NCI-H82 treated with DMSO at 0.1 percent for 48 hours (cell line): ENCODE measurements around the gene FBXW8.
"Not testable (repeated sequence)": the region's sequence is repeated elsewhere in the genome, so short reads cannot be mapped to it uniquely, and the experiment has no call there.

Source experiments
- DNase-seq: peaks from one replicate; lab custom pipeline; 2025; ENCODE audit not compliant: unreplicated experiment; lab: John Stamatoyannopoulos, UW

Gene FBXW8

DNA sequence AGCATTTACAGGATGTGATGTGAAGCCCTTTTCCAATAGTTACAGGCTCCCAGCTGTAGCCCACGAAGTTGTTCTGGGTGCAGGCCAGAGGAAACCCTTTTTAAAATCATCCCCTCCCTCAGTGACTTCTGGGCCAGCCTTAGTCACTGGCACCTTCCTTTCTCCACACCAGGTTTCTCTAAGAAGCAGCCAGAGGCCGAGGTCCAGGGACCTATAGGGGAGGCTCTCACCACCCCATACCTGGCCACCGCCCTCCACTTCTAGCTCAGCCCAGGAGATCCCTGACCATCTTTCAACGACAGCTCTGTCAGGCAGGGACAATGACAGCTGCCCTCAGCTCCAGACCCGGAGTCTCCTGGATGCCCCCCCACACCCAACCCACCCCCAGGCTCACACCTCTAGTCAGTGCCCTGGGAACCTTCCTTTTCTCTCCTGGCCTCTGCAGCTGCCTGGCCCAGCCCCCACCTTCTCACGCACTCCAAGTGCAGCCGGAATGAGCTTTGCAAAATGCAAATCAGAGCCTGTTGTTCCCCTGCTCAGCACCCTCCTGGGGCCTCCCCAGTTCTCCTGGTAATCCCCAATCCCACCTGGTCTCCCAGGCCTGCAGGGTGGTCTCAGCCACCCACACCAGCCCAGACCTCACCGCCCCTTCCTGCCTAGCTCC lies 141.8 kb downstream of the FBXW8 start:
- DNase-seq, result peak; percentile 10

DNA sequence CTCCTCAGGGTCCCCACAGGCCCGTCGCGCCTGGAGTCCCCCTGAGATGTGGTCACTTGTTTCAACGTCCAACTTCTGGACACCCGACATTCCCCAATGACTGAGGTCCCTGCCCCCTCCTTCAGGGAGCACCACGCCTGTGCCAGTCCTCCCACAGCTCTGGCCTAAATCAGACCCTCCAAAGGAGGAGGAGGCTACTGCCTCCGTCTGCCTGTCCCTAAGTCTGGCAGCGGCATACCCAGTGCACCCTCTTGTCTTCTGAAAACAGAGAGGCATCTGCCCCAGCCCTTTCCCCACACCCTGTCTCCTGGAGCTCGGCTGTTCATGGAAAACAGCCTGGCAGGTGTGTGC lies 142.3 kb downstream of the FBXW8 start:
- no peak for DNase-seq

- no peak for DNase-seq
Observed at GRCh38 chr12:117053597-117054201, 142.9 kb downstream of the FBXW8 start.

DNA sequence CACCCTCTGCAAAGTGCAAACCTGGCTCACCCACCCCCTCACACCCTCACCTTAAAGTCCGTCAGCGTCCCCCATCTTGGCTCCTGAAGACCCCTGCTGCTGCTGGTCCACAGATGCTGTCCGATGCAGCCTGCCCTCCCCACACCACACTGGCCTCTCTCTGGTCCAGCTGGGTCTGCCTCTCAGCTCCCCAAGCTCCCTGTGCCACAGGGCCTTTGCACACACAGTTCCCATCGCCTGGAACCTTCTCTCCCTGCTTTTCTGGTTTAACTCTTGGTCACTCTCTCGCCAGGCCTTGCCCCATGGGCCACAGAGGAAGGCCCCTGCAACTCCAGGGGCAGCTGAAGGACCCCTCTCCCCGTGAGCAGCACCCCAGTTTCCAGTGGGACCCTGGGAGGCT lies 143.5 kb downstream of the FBXW8 start:
- DNase-seq, result no peak

- not testable (repeated sequence) for DNase-seq
Observed at GRCh38 chr12:117057626-117058025, 146.9 kb downstream of the FBXW8 start.

DNA sequence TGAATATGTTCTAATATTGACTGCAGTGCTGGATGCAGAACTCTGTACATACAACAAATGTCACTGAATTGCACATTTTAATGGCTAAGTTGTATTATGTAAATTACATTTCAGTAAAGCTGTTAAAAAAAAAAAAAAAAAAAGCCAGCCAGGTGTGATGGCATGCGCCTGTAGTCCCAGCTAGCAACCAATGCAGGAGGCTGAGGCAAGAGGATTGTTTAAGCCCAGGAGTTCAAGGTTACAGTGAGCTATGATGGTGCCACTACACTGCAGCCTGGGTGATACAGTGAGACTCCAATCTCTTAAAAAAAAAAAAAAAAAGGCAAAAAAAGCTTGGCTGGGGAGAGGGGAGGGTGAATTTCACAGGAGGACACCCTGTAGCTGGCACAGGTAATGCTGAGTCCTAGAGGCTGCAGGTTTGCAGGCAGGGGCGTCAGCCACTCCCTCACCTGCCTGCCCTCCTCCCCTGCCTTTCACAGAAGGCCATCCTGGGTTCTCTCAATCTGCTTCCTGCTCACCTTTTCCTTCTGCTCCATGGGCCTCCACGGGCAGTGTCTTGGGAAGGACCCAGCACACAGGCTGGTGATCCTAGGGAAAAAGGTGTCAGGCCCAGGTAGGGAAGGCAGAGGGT lies 147.8 kb downstream of the FBXW8 start:
- no peak for DNase-seq

- no peak for DNase-seq
Observed at GRCh38 chr12:117059156-117059555, 148.4 kb downstream of the FBXW8 start.

DNA sequence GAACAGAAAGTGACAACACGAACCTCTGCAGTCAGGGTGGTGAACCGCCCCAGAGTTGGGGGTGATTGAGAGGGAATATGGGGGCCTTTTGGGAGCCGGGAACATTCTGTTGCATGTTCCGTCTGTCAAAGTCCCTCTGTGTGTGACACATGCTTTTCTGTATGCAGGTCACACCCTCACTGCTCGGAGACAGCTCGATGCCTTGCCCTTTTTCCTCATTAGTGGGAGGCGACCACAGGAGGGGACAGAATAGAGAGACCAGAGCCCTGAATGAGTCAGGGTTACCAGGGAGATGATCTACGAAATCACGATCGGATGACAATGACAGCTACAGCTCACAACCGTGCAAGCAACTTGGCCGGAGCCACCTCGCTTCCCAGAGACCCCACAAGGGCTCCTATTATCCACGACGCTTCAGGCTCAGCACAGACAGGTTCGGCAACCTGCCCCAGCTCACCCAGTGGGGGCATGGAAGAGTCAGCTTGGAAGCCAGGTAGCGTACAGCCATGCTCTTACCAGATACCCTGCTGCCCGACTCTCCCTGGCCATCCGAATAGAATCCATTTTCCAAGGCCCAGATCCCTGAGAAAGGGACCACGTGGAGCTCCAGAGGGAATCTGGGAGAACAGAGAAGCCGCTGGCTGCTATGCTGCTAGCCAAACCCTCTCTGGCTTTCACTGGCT lies 149.6 kb downstream of the FBXW8 start:
- no peak for DNase-seq

GRCh38 chr12:117060929-117061305 lies 150.2 kb downstream of the FBXW8 start:
- DNase-seq, result no peak

DNA sequence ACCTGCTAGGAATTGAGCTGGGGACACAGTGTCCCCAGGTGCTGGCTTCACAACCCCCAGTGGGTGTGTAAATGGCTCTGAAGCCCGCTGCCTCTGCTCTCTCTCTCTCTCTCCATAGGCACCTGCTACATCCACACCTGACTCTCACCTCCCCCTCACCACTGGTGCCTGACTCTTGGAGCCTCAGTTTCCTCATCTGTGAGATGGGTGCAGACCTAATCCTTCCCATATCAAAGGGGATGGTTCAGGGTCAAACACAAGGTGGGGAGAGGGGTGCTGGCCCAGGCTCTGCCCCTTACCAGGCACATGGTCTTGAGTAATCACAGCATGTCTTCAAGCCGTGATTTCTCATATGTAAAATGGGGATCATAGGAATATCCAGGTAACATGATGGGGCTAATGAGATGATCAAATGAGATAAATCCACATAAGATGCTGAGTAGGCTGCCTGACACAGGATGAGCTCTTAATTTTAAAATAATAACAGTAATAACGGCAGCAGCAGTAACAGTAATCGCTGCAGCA lies 150.9 kb downstream of the FBXW8 start:
- no peak for DNase-seq

- no peak for DNase-seq
Observed at GRCh38 chr12:117063162-117063911, 152.6 kb downstream of the FBXW8 start.

DNA sequence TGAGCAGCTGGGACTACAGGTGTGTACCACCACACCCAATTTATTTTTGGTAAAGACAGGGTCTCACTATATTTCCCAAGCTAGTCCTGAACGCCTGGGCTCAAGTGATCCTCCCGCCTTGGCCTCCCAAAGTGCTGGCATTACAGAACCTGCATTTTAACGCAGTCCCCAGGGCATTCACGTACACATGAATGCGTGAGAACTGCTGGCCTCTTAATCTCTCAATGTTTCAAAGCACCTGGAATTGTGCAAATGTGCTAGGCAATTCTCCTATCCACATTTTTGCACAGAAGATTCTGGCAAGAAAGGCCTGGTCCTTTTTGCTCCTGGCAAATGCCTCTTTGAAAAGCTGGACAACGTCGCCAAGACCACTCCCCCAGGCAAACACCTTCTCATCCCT lies 153.3 kb downstream of the FBXW8 start:
- no peak for DNase-seq

DNA sequence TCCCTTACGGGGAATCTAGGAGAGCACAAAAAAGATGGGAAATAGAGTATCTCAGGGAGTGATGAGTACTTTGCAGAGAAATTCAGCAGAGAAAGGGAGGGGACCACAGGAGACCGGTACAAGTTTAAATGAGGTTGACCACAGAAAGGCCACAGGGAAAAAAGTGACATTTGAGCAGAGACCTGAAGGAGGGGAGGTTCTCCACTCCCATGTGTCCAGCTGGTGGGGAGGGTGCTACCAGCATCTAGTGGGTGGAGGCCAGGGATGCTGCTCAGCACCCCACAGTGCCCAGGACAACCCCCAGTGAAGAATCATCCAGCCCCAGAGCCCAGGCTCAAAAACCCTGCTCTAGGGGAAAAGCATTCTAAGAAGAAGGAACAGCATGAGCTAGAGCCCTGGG lies 153.8 kb downstream of the FBXW8 start:
- DNase-seq, result no peak

DNA sequence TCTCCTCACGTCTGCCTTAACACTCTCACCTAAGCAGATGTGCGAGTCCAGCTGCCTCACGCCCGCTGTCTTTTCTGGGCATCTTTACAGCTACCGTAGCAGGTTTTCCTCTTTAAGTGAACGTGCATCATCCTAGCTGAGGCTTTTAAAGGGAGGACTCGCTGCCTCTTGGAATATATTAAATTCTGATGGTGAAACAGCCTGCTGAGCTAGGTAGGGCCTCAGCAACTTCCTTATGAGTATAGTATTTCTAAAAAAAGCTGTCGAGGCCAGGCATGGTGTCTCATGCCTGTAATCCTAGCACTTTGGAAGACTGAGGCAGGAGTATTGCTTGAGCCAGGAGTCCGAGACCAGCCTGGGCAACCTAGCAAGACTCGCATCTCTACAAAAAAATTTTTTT lies 156.3 kb downstream of the FBXW8 start:
- no peak for DNase-seq

DNA sequence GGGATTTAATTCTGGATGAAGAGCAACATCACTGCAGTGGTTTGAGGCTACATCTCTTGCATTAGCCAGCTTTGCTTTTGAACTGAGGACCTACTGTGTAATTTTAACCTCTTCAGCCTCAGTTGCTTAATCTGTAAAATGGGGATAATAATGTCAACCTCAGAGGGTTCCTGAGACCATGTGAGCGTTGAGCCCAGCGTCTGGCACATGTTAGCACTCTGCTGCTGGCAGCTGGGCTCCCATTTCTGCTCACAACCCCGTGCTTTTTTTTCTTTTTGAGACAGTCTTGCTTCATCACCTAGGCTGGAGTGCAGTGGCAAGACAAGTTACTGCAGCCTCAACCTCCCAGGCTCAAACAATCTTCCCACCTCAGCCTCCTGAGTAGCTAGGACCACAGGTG lies 156.9 kb downstream of the FBXW8 start:
- no peak for DNase-seq

GRCh38 chr12:117068492-117068891 lies 157.7 kb downstream of the FBXW8 start:
- no peak for DNase-seq

DNA sequence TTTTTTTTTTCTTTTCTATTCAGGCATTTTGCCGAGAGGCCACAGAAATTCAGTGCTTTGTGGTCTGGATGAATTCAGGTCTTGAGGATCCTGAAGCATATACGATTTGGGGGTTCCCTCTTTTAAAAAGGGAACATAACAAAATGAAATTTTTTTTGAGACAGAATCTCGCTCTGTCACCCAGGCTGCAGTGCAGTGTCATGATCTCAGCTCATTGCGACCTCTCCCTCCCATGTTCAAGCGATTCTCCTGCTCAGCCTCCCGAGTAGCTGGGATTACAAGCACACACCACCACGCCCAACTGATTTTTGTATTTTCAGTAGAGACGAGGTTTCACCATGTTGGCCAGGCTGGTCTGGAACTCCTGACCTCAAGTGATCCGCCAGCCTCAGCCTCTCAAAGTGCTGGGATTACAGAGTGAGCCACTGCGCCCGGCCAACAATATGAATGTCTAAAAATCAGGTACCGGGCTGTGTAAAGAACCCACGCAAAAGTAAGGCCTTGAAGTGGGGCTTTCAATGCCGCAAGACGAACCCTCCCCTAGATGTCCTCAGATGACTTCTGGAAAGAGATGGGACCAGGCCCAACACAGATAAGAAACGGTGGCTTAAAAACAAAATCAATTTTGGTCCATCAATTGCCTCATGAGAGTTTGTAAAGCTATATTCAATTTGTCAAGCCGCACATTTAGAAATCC lies 158.5 kb downstream of the FBXW8 start:
- DNase-seq, result no peak

GRCh38 chr12:117069926-117070900 lies 159.5 kb downstream of the FBXW8 start:
- DNase-seq, result peak; percentile 21

GRCh38 chr12:117071009-117071408 lies 160.3 kb downstream of the FBXW8 start:
- DNase-seq, result no peak
